ENCODE measurements around the gene STARD5.

DNA sequence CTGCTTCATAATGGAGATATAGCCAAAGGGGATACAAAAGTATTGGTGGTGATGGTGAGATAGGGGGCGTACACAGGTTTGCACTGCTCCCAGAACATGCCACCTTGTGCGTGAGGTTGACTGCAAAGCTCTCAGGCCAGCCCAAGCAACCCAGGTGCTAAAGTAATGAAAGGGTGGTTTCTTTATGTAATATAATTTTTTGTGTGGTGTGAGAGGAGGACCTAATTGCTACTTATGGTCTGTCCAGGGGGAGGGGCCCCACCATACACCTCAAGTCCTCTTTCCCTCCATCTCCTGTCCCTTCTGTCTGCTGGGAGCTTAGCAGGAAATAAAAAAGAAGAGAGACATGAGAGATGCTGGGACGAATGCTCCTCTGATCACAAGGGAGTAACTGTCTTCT lies 53.8 kb downstream of the STARD5 start:
- TF ChIP-seq, protein P1, sequence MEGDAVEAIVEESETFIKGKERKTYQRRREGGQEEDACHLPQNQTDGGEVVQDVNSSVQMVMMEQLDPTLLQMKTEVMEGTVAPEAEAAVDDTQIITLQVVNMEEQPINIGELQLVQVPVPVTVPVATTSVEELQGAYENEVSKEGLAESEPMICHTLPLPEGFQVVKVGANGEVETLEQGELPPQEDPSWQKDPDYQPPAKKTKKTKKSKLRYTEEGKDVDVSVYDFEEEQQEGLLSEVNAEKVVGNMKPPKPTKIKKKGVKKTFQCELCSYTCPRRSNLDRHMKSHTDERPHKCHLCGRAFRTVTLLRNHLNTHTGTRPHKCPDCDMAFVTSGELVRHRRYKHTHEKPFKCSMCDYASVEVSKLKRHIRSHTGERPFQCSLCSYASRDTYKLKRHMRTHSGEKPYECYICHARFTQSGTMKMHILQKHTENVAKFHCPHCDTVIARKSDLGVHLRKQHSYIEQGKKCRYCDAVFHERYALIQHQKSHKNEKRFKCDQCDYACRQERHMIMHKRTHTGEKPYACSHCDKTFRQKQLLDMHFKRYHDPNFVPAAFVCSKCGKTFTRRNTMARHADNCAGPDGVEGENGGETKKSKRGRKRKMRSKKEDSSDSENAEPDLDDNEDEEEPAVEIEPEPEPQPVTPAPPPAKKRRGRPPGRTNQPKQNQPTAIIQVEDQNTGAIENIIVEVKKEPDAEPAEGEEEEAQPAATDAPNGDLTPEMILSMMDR (IDR thresholded peaks at IDR 0.05) = no peak
- TF ChIP-seq EZH2phosphoT487 (IDR thresholded peaks at IDR 0.05) (no peak), EZH2 (IDR thresholded peaks at IDR 0.05) (no peak)
